ENCODE results near the gene SLIT3.

GRCh38 chr5:168995024-168995423 lies 305.9 kb downstream of the SLIT3 start:
- TF ChIP-seq CTCF (IDR thresholded peaks at IDR 0.05), result no peak
- TF ChIP-seq POLR2A (IDR thresholded peaks at IDR 0.05), result no peak

Data from right lobe of liver (tissue), 4 donors.